ENCODE results near the gene ADGRG4.
"Not testable (repeated sequence)": the region's sequence is repeated elsewhere in the genome, so short reads cannot be mapped to it uniquely, and the experiment has no call there.

ADGRG4 gene

GRCh38 chrX:136386826-136387225 lies 86.1 kb downstream of the ADGRG4 start:
- peak; percentile 16 for DNase-seq (ENCODE audit: low spot score)

GRCh38 chrX:136387951-136388502 lies 87.3 kb downstream of the ADGRG4 start:
- no peak for DNase-seq (ENCODE audit: low spot score)

DNA sequence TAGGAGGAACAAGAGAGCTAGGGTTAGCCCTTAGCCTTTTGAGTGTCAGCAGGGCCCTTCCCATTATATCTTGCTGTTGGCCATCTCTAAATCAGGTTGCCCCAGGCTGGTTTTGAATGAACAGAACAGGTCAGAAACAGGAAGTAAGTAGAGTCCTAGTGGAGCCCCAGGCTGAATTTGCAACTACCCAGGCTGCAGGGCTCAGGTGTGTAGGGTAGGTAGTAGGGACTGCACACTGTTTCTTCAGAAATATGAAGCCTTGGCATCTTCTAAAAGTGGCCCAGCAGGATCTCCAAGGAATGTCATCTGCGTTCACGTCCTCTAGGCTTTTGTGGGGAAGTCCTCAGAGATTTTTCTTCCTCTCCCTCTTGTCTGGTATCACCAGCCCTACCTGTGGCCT lies 90.2 kb downstream of the ADGRG4 start:
- DNase-seq (ENCODE audit: low spot score), result no peak

GRCh38 chrX:136395271-136395670 lies 94.5 kb downstream of the ADGRG4 start:
- DNase-seq (ENCODE audit: low spot score), result no peak

DNA sequence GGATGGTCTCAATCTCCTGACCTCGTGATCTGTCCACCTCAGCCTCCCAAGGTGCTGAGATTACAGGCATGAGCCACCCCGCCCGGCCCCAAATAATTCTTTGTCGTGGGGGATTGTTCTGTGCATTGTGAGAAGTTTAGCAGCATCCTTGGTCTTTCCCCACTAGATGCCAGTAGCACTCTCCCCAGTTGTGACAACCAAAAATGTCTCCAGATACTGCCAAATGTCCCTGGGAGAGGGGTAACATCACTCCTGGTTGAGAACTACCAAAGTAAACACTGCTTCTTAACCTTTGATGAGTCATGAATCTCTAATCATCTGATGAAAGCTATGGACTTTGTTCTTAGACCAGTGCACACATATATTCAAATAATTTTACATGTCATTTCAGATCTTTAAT lies 96.2 kb downstream of the ADGRG4 start:
- DNase-seq (ENCODE audit: low spot score), result peak; percentile 29

DNA sequence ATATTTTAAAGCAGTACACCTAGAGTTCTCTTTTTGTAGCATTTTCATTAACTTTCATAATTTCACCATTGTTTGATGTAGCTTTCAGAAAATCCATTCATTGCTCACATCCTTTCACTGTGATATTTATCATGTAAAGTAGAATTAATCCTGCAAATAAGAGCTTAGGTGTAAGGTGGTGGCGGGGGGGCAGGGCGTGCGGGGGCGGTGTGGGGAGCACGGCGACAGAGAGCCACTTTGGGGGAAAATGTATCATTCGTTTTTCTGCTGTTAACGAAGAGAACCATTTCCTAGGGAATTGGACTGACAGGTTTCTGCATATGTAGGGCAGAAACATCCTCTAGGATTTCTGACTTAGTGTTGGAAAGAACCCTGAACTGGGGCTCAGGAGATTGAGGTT lies 104.4 kb downstream of the ADGRG4 start:
- no peak for DNase-seq (ENCODE audit: low spot score)

- DNase-seq (ENCODE audit: low spot score), result no peak
Observed at GRCh38 chrX:136417806-136418205, 117.0 kb downstream of the ADGRG4 start.

DNA sequence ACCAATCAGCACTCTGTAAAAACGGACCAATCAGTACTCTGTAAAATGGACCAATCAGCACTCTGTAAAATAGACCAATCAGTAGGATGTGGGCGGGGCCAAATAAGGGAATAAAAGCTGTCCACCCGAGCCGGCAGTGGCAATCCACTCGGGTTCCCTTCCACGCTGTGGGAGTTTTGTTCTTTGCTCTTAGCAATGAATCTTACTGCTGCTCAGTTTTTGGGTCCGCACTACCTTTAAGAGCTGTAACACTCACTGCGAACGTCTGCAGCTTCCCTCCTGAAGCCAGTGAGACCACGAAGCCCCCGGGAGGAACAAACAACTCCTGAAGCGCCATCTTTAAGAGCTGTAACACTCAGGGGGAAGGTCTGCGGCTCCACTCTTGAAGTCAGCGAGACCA lies 120.6 kb downstream of the ADGRG4 start:
- DNase-seq (ENCODE audit: low spot score), result no peak

- no peak for DNase-seq (ENCODE audit: low spot score)
Observed at GRCh38 chrX:136423724-136424123, 123.0 kb downstream of the ADGRG4 start.

DNA sequence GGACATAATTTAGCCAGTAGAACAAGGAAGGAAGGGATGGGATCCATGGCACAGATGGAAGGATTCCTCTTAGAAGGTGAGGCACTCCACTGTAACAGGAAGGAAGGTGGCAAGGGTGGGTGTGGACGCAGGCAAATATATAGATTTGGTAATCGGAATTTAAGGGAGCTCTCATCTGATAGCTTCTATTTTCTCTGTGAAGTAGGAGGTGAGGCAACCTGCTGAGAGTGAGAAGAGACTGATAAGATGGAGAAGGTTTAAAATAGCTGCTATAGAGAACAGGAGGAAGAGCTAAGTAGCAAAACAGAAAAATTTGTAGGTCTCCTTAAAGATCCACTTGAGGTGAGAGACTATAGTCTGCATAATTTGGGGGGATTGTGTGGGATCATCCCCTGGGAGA lies 125.2 kb downstream of the ADGRG4 start:
- DNase-seq (ENCODE audit: low spot score), result no peak

DNA sequence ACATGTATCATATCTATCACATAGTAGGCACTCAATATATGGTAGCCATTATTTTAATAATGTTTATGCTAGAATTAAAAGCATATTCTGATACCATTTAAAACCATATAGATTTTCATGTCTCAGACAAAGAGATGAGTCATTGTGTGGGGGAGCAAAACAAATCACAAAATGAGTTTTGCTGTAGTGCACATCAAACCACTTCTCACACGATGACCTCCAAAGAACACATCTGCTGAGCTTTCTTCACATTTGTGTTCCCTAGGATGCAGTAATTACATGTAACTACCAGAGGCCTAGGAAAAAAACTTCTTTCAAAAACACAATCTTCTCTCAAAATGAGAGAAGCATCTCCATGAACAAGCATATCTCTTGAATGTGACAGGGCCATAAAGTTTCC lies 130.9 kb downstream of the ADGRG4 start:
- no peak for DNase-seq (ENCODE audit: low spot score)

DNA sequence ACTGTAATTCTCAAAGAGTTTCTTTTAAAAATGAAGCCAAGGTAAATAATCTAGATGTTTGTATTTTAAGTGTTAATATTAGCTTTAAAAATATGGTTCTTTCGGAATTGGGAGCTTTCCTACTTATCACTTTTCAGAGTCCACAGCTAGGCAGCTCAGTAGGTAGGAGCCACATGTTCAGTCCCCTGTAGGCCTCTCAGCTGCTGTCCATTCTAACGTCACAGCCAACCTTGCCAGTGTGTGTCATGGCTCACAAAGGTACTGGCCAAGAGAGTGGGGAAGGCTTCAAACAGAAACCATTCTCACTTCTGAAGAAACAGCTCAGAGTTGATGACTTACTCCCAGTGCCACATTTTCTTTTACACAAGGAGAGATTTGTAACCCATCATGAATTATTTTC lies 137.0 kb downstream of the ADGRG4 start:
- DNase-seq (ENCODE audit: low spot score), result no peak

- no peak for DNase-seq (ENCODE audit: low spot score)
Observed at GRCh38 chrX:136438192-136438591, 137.4 kb downstream of the ADGRG4 start.

- DNase-seq (ENCODE audit: low spot score), result not testable (repeated sequence)
Observed at GRCh38 chrX:136445674-136446073, 144.9 kb downstream of the ADGRG4 start.

- DNase-seq (ENCODE audit: low spot score), result no peak
Observed at GRCh38 chrX:136446208-136446607, 145.4 kb downstream of the ADGRG4 start.

GRCh38 chrX:136447308-136447707 lies 146.5 kb downstream of the ADGRG4 start:
- no peak for DNase-seq (ENCODE audit: low spot score)

DNA sequence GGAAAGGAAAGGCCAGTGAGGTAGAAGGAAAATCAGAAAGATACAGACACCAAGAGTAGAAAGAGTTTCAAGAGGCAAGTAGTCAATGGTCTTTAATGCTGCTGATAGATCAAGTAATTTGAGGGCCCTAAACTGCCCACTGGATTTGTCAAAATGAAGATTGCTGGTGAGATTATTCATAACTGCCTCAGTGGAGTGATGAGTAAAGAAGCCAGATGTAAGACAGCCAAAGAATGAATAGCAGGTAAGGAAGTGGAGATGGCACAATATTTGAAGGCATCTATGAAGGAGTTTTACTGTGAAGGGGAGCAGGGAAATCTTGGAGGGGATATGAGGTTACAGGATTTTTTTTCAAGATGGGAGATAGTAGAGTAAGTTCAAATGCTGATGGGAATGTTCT lies 147.2 kb downstream of the ADGRG4 start:
- no peak for DNase-seq (ENCODE audit: low spot score)

DNA sequence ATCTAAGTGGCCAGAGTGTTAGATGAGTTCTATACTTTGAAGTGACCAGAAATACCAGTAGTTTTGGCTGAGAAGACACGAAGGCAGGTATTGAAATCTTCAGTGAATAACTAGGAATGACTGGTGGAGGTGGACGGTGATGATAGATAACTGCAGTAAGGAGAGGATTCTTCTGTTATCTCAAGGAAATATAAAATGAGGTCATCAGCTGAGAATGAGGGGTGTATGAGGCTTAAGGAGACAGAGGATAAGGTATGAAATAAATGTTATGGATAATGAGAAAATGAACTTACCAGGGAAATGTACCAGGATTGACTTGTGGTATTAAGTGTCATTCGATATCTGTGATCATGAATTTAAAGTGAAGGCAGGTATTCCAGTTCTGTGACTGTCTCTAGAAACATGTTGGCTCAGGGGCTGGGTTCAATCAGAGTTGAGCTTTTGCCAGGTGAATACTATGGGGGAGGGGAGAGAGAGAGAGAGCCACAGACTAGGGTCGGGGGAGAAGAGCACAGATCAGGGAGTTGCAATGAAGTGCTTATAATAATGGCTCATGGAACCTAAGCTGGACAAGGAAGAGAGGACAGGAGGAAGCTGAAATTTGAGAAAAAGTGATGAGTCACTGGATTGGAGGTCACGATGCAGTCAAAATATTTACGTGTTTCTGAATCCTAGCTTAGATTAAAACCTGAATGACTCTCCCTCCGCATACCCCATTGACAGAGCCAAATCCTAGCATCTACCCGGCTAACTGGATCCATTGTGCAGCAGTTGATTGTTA lies 149.5 kb downstream of the ADGRG4 start:
- no peak for DNase-seq (ENCODE audit: low spot score)

DNA sequence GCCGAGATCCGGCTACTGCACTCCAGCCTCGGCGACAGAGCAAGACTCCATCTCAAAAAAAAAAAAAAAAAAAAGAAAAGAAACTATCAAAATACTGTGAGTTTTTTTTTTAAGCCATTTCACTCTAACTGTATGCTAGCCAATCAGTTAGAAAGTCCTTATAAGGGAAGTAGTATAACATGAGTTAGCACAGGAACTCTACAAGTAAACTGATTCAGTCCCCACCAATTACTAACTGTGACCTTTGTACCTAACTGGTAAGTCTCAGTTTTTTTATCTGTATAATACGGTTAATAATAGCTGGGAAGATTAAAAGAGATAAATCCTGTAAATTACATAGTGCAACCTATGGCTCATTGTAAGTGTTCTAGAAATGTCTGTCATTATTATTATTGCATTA lies 151.9 kb downstream of the ADGRG4 start:
- DNase-seq (ENCODE audit: low spot score), result no peak

- no peak for DNase-seq (ENCODE audit: low spot score)
Observed at GRCh38 chrX:136453114-136453513, 152.4 kb downstream of the ADGRG4 start.

- DNase-seq (ENCODE audit: low spot score), result no peak
Observed at GRCh38 chrX:136453771-136454170, 153.0 kb downstream of the ADGRG4 start.

DNA sequence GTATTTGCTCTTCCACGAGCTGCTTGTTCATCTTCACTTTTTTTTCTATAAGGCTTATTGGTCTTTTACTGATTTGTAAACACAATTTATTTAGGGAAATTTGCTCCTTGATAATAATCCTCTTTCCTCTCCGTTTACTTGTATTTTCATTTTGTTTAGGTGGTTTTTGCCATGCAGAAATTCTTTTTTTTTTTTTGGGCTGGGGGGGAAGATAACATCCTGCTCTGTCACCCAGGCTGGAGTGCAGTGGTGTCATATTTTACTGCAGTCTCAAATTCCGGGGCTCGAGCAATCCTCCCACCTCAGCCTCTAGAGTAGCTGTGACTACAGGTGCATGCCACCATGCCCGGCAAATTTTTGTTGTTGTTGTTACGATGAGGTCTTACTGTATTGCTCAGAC lies 155.4 kb downstream of the ADGRG4 start:
- no peak for DNase-seq (ENCODE audit: low spot score)

GRCh38 chrX:136457303-136457917 lies 156.6 kb downstream of the ADGRG4 start:
- no peak for DNase-seq (ENCODE audit: low spot score)

- no peak for DNase-seq (ENCODE audit: low spot score)
Observed at GRCh38 chrX:136464589-136464988, 163.8 kb downstream of the ADGRG4 start.

Data from SW480 (cell line).